ENCODE data around the gene CYP2C8.

The CYP2C8 gene

GRCh38 chr10:95048206-95048605 is 21.1 kb downstream of the CYP2C8 start:
- H3K9me3 ChIP-seq (ENCODE audit: control insufficient read depth, low read length), result no peaks in the 10 kb centered on the region
- H3K4me1 ChIP-seq (ENCODE audit: control insufficient read depth, insufficient read depth, low read length, poor library complexity, severe bottlenecking), result no peaks in the 10 kb centered on the region
- no peak overlapping the region for H3K27ac ChIP-seq (ENCODE audit: low read depth, low read length, severe bottlenecking)
- no peak overlapping the region for H3K4me3 ChIP-seq (ENCODE audit: extremely low read depth, insufficient read depth, low read length, poor library complexity, severe bottlenecking)
- WGBS, 2 experiments (ENCODE audit: insufficient coverage in 2 of 2), result 86 to 100% methylated on average over 1 of the region's 2 CpGs
- H3K36me3 ChIP-seq (ENCODE audit: control insufficient read depth, insufficient read depth, low read length), result no peaks in the 10 kb centered on the region

GRCh38 chr10:95039281-95039680 is 30.0 kb downstream of the CYP2C8 start:
- Histone ChIP-seq H3K4me1 (ENCODE audit: control insufficient read depth, insufficient read depth, low read length, poor library complexity, severe bottlenecking) (no peaks in the 10 kb centered on the region), H3K4me3 (ENCODE audit: extremely low read depth, insufficient read depth, low read length, poor library complexity, severe bottlenecking) (no peak overlapping the region), H3K9me3 (ENCODE audit: control insufficient read depth, low read length) (no peaks in the 10 kb centered on the region), H3K27ac (ENCODE audit: low read depth, low read length, severe bottlenecking) (no peak overlapping the region), H3K36me3 (ENCODE audit: control insufficient read depth, insufficient read depth, low read length) (no peaks in the 10 kb centered on the region)
- WGBS, 2 experiments (ENCODE audit: insufficient coverage in 2 of 2), result no CpG with 5 or more reads among the region's 2 CpGs

- H3K36me3 ChIP-seq (ENCODE audit: control insufficient read depth, insufficient read depth, low read length), result no peaks in the 10 kb centered on the region
- no peak overlapping the region for H3K4me3 ChIP-seq (ENCODE audit: extremely low read depth, insufficient read depth, low read length, poor library complexity, severe bottlenecking)
- H3K4me1 ChIP-seq (ENCODE audit: control insufficient read depth, insufficient read depth, low read length, poor library complexity, severe bottlenecking), result no peaks in the 10 kb centered on the region
- WGBS, 2 experiments (ENCODE audit: insufficient coverage in 2 of 2), result 92 to 100% methylated on average over 1 of the region's 4 CpGs
- H3K27ac ChIP-seq (ENCODE audit: low read depth, low read length, severe bottlenecking), result no peak overlapping the region
- H3K9me3 ChIP-seq (ENCODE audit: control insufficient read depth, low read length), result no peaks in the 10 kb centered on the region
Measured at GRCh38 chr10:95035332-95036295, 33.7 kb downstream of the CYP2C8 start.

- H3K4me1 ChIP-seq (ENCODE audit: control insufficient read depth, insufficient read depth, low read length, poor library complexity, severe bottlenecking), result no peaks in the 10 kb centered on the region
- WGBS, 2 experiments (ENCODE audit: insufficient coverage in 2 of 2), result 100% methylated on average over 1 of the region's 4 CpGs
- no peak overlapping the region for H3K4me3 ChIP-seq (ENCODE audit: extremely low read depth, insufficient read depth, low read length, poor library complexity, severe bottlenecking)
- no peak overlapping the region for H3K27ac ChIP-seq (ENCODE audit: low read depth, low read length, severe bottlenecking)
- no peaks in the 10 kb centered on the region for H3K9me3 ChIP-seq (ENCODE audit: control insufficient read depth, low read length)
- H3K36me3 ChIP-seq (ENCODE audit: control insufficient read depth, insufficient read depth, low read length), result no peaks in the 10 kb centered on the region
Measured at GRCh38 chr10:95034401-95034800, 34.9 kb downstream of the CYP2C8 start.

- no peaks in the 10 kb centered on the region for H3K4me1 ChIP-seq (ENCODE audit: control insufficient read depth, insufficient read depth, low read length, poor library complexity, severe bottlenecking)
- H3K27ac ChIP-seq (ENCODE audit: low read depth, low read length, severe bottlenecking), result no peak overlapping the region
- H3K9me3 ChIP-seq (ENCODE audit: control insufficient read depth, low read length), result no peaks in the 10 kb centered on the region
- no peak overlapping the region for H3K4me3 ChIP-seq (ENCODE audit: extremely low read depth, insufficient read depth, low read length, poor library complexity, severe bottlenecking)
- no peaks in the 10 kb centered on the region for H3K36me3 ChIP-seq (ENCODE audit: control insufficient read depth, insufficient read depth, low read length)
Measured at GRCh38 chr10:95031656-95032055, 37.6 kb downstream of the CYP2C8 start.

GRCh38 chr10:95026461-95026860 is 42.8 kb downstream of the CYP2C8 start:
- Histone ChIP-seq H3K4me3 (ENCODE audit: extremely low read depth, insufficient read depth, low read length, poor library complexity, severe bottlenecking) (no peak overlapping the region), H3K4me1 (ENCODE audit: control insufficient read depth, insufficient read depth, low read length, poor library complexity, severe bottlenecking) (no peaks in the 10 kb centered on the region), H3K36me3 (ENCODE audit: control insufficient read depth, insufficient read depth, low read length) (no peaks in the 10 kb centered on the region), H3K9me3 (ENCODE audit: control insufficient read depth, low read length) (no peaks in the 10 kb centered on the region), H3K27ac (ENCODE audit: low read depth, low read length, severe bottlenecking) (no peak overlapping the region)
- WGBS, 2 experiments (ENCODE audit: insufficient coverage in 2 of 2), result 100% methylated on average over 1 of the region's 2 CpGs; no CpG with 5 or more reads in 1 of the 2 experiments

GRCh38 chr10:94997741-94998174 is 71.5 kb downstream of the CYP2C8 start:
- H3K27ac ChIP-seq (ENCODE audit: low read depth, low read length, severe bottlenecking), result no peak overlapping the region
- no peak overlapping the region for H3K4me3 ChIP-seq (ENCODE audit: extremely low read depth, insufficient read depth, low read length, poor library complexity, severe bottlenecking)
- no peaks in the 10 kb centered on the region for H3K9me3 ChIP-seq (ENCODE audit: control insufficient read depth, low read length)
- H3K36me3 ChIP-seq (ENCODE audit: control insufficient read depth, insufficient read depth, low read length), result no peaks in the 10 kb centered on the region
- 6 to 14% methylated on average over 2 to 3 of the region's 6 CpGs for WGBS, 2 experiments (ENCODE audit: insufficient coverage in 2 of 2)
- H3K4me1 ChIP-seq (ENCODE audit: control insufficient read depth, insufficient read depth, low read length, poor library complexity, severe bottlenecking), result no peaks in the 10 kb centered on the region

GRCh38 chr10:94992811-94993210 is 76.5 kb downstream of the CYP2C8 start:
- 50 to 91% methylated on average over 1 to 3 of the region's 4 CpGs for WGBS, 2 experiments (ENCODE audit: insufficient coverage in 2 of 2)
- H3K27ac ChIP-seq (ENCODE audit: low read depth, low read length, severe bottlenecking), result no peak overlapping the region

GRCh38 chr10:94991243-94991888 is 77.9 kb downstream of the CYP2C8 start:
- H3K4me1 ChIP-seq (ENCODE audit: control insufficient read depth, insufficient read depth, low read length, poor library complexity, severe bottlenecking), result no peaks in the 10 kb centered on the region
- no peaks in the 10 kb centered on the region for H3K36me3 ChIP-seq (ENCODE audit: control insufficient read depth, insufficient read depth, low read length)
- no CpG with 5 or more reads among the region's 1 CpG for WGBS, 2 experiments (ENCODE audit: insufficient coverage in 2 of 2)
- H3K4me3 ChIP-seq (ENCODE audit: extremely low read depth, insufficient read depth, low read length, poor library complexity, severe bottlenecking), result no peak overlapping the region
- H3K9me3 ChIP-seq (ENCODE audit: control insufficient read depth, low read length), result peaks cover 14% of the 10 kb centered on the region
- no peak overlapping the region for H3K27ac ChIP-seq (ENCODE audit: low read depth, low read length, severe bottlenecking)

More at GRCh38 chr10:94992811-94993210, 76.5 kb downstream of the CYP2C8 start:
- H3K4me3 ChIP-seq (ENCODE audit: extremely low read depth, insufficient read depth, low read length, poor library complexity, severe bottlenecking), result no peak overlapping the region
- H3K4me1 ChIP-seq (ENCODE audit: control insufficient read depth, insufficient read depth, low read length, poor library complexity, severe bottlenecking), result no peaks in the 10 kb centered on the region
- no peaks in the 10 kb centered on the region for H3K36me3 ChIP-seq (ENCODE audit: control insufficient read depth, insufficient read depth, low read length)
- H3K9me3 ChIP-seq (ENCODE audit: control insufficient read depth, low read length), result peaks cover 14% of the 10 kb centered on the region

- Histone ChIP-seq H3K27ac (ENCODE audit: low read depth, low read length, severe bottlenecking) (no peak overlapping the region), H3K4me3 (ENCODE audit: extremely low read depth, insufficient read depth, low read length, poor library complexity, severe bottlenecking) (no peak overlapping the region), H3K4me1 (ENCODE audit: control insufficient read depth, insufficient read depth, low read length, poor library complexity, severe bottlenecking) (no peaks in the 10 kb centered on the region), H3K36me3 (ENCODE audit: control insufficient read depth, insufficient read depth, low read length) (no peaks in the 10 kb centered on the region), H3K9me3 (ENCODE audit: control insufficient read depth, low read length) (peaks cover 14% of the 10 kb centered on the region)
Measured at GRCh38 chr10:94989192-94989591, 80.1 kb downstream of the CYP2C8 start.

Measured in mesodermal cell (in vitro differentiated cells).